ENCODE measurements around the gene PFKP. TPM values are rescaled to one million over a fixed set of nuclear protein-coding genes. Genes with fewer than 3 reads are reported as not detected.

The PFKP gene
- total and polyA plus RNA-seq, 5 donors from 2014 or later: 43.1 to 103 (median 52.3) TPM

DNA sequence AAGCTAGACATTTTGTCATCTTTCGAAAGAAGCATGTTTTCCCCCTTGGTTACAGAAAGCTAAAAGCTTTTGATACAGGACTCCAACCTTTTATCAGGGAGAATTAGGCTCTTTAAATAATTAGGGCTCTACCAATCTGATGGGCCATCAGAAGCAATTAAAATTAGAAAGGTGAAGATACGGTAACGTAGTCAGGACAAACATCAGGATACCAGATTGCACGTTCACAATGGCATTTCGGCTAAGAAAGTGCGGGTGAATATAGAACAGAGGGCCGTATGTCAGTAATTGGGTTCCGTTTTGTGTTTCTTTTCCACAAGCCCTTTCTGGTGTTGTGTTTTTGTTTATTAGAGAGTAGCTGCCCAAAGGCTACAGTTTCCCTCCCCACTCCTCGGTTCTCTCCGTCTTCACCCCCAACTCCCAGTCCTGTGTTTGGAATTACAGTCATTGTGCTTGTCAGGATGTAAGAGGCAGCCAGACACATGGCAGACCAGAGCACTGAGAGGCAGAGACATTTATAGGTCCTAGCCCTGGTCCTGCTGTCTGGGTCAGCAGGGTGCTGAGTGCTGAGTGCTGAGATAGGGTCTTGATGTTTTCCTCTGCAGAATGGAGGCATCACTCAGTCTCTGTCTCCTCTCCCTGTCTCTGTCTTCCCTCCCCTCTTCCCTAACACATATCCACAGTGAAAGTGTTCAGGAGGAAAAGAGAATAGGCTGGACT, 5.5 kb downstream of the PFKP start:
- no peaks in the 10 kb centered on the region for H3K27me3 Mint-ChIP-seq
- Histone ChIP-seq H3K27ac (ENCODE audit: insufficient read depth, low read length, poor library complexity, severe bottlenecking) (no peak overlapping the region), H3K27me3 (ENCODE audit: control insufficient read depth, insufficient read depth, low read length) (no peaks in the 10 kb centered on the region), H3K4me1 (ENCODE audit: control insufficient read depth, insufficient read depth, low read length, poor library complexity, severe bottlenecking) (peaks cover 11% of the 10 kb centered on the region), H3K36me3 (ENCODE audit: control insufficient read depth, insufficient read depth, low read length) (peaks cover 2% of the 10 kb centered on the region), H3K4me3 (ENCODE audit: low read depth, low read length) (no peak overlapping the region), H3K9me3 (ENCODE audit: control insufficient read depth in 2 of 2, low read length in 2 of 2) (no peaks in the 10 kb centered on the region)
- no peak for ATAC-seq (ENCODE audit: low read depth in 2 of 2)
- peak overlapping the region in 1 of 4 donors; percentile 8 for H3K4me3 Mint-ChIP-seq
- H3K27ac Mint-ChIP-seq: no peak overlapping the region
- no peaks in the 10 kb centered on the region for H3K9me3 Mint-ChIP-seq
- DNase-seq: no peak
- H3K36me3 Mint-ChIP-seq: peaks cover 10% of the 10 kb centered on the region
- H3K4me1 Mint-ChIP-seq: peaks cover 18 to 64% (median 49%) of the 10 kb centered on the region in 4 donors

DNA sequence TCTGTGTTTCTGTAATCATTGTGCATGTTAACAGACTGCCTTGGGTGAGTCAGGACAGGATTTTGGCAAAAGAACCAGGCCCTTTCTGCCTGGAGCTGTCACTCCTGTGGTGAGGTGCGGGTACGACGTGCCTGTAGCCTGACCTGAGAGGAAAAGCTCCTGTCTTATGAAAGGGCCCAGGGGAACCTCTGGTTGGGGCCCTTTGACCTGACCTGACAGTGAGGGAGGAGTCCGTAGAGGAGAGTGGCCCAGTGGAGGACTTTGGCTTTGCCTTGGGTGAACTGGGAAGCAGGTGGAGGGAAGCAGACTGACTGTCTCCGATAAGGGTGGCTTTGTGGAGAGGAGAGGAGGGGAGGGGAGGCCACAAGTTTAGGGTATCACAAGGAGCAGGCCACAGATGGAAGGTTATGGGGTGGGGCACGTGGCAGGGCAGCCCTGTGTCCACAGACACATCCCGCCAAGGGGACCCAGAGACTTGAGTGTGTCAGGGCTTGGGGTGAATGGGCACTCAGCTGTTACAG, 6.9 kb downstream of the PFKP start:
- H3K27me3 Mint-ChIP-seq: no peaks in the 10 kb centered on the region
- peak overlapping the region in 1 of 4 donors; percentile 16 for H3K4me3 Mint-ChIP-seq
- no peak overlapping the region for H3K4me3 ChIP-seq (ENCODE audit: low read depth, low read length)
- peaks cover 22 to 65% (median 51%) of the 10 kb centered on the region in 4 donors for H3K4me1 Mint-ChIP-seq
- H3K9me3 ChIP-seq (ENCODE audit: control insufficient read depth in 2 of 2, low read length in 2 of 2): no peaks in the 10 kb centered on the region
- no peak for ATAC-seq (ENCODE audit: low read depth in 2 of 2)
- peaks cover 9% of the 10 kb centered on the region for H3K4me1 ChIP-seq (ENCODE audit: control insufficient read depth, insufficient read depth, low read length, poor library complexity, severe bottlenecking)
- H3K36me3 ChIP-seq (ENCODE audit: control insufficient read depth, insufficient read depth, low read length): peaks cover 2% of the 10 kb centered on the region
- peaks cover 10% of the 10 kb centered on the region for H3K36me3 Mint-ChIP-seq
- peak overlapping the region in 2 of 3 donors; percentile 34 to 52 for H3K27ac Mint-ChIP-seq
- H3K9me3 Mint-ChIP-seq: no peaks in the 10 kb centered on the region
- no peak overlapping the region for H3K27ac ChIP-seq (ENCODE audit: insufficient read depth, low read length, poor library complexity, severe bottlenecking)
- no peak for DNase-seq
- no peaks in the 10 kb centered on the region for H3K27me3 ChIP-seq (ENCODE audit: control insufficient read depth, insufficient read depth, low read length)

DNA sequence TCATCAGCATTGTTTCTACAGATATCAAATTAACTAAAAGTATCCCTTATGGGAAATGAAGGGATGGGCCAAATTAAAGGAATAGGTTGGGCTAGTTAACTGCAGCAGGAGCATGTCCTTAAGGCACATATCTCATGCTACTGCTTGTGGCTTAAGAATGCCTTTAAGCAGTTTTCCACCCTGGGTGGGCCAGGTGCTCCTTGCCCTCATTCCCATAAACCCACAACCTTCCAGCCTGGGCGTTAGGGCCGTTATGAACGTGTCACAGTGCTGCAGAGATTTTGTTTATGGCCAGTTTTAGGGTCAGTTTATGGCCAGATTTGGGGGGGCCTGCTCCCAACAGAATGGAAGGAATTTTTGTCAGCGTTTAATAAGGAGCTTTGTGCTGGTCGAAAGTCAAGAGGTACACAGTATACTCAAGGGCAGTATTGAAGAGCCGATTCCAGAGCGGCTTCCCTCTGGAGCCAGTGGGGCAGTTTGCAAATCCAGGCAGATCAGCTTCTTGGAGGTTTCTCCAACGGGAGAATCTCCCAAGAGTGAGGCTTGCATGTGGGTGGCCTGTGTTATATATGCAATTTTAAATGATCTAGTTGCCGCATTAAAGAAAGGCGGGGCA, 7.7 kb downstream of the PFKP start:
- no peaks in the 10 kb centered on the region for H3K9me3 ChIP-seq (ENCODE audit: control insufficient read depth in 2 of 2, low read length in 2 of 2)
- H3K4me3 ChIP-seq (ENCODE audit: low read depth, low read length): no peak overlapping the region
- H3K27ac ChIP-seq (ENCODE audit: insufficient read depth, low read length, poor library complexity, severe bottlenecking): no peak overlapping the region
- peaks cover 2% of the 10 kb centered on the region for H3K36me3 ChIP-seq (ENCODE audit: control insufficient read depth, insufficient read depth, low read length)
- H3K4me1 ChIP-seq (ENCODE audit: control insufficient read depth, insufficient read depth, low read length, poor library complexity, severe bottlenecking): peaks cover under 1% of the 10 kb centered on the region
- Mint-ChIP-seq H3K27me3 (no peaks in the 10 kb centered on the region), H3K36me3 (peaks cover 12% of the 10 kb centered on the region), H3K9me3 (no peaks in the 10 kb centered on the region), H3K27ac (peak overlapping the region in 1 of 3 donors; percentile 34), H3K4me3 (no peak overlapping the region), H3K4me1 (peaks cover 13 to 58% (median 44%) of the 10 kb centered on the region in 4 donors)
- no peak for ATAC-seq (ENCODE audit: low read depth in 2 of 2)
- no peak for DNase-seq
- no peaks in the 10 kb centered on the region for H3K27me3 ChIP-seq (ENCODE audit: control insufficient read depth, insufficient read depth, low read length)

DNA sequence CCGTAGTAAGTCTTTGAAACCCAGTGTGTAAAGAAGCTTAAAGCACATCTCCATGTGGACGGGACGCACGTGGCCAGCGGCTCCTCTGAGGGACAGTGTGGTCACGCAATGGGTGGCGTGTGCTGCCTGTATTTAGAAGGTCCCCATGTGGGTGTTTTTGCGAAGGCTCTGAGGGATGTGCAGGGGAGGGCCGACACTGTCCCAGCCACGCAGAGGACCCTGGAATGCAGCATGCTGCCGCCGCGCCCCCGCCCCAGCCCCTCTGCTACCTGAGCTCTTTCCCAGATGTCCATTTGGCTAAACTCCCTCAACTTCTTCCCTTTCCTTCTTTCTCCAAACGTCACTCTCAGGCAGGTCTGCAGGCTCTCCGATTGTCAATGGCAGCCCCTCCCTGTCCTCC, 8.8 kb downstream of the PFKP start:
- Mint-ChIP-seq H3K27me3 (no peaks in the 10 kb centered on the region), H3K36me3 (peaks cover 12% of the 10 kb centered on the region), H3K9me3 (no peaks in the 10 kb centered on the region), H3K4me1 (peaks cover 9 to 54% (median 44%) of the 10 kb centered on the region in 4 donors), H3K27ac (no peak overlapping the region), H3K4me3 (no peak overlapping the region)
- no peaks in the 10 kb centered on the region for H3K27me3 ChIP-seq (ENCODE audit: control insufficient read depth, insufficient read depth, low read length)
- no peaks in the 10 kb centered on the region for H3K4me1 ChIP-seq (ENCODE audit: control insufficient read depth, insufficient read depth, low read length, poor library complexity, severe bottlenecking)
- H3K27ac ChIP-seq (ENCODE audit: insufficient read depth, low read length, poor library complexity, severe bottlenecking): no peak overlapping the region
- no peaks in the 10 kb centered on the region for H3K9me3 ChIP-seq (ENCODE audit: control insufficient read depth in 2 of 2, low read length in 2 of 2)
- H3K36me3 ChIP-seq (ENCODE audit: control insufficient read depth, insufficient read depth, low read length): peaks cover 2% of the 10 kb centered on the region
- H3K4me3 ChIP-seq (ENCODE audit: low read depth, low read length): no peak overlapping the region
- ATAC-seq (ENCODE audit: low read depth in 2 of 2): no peak
- no peak for DNase-seq

DNA sequence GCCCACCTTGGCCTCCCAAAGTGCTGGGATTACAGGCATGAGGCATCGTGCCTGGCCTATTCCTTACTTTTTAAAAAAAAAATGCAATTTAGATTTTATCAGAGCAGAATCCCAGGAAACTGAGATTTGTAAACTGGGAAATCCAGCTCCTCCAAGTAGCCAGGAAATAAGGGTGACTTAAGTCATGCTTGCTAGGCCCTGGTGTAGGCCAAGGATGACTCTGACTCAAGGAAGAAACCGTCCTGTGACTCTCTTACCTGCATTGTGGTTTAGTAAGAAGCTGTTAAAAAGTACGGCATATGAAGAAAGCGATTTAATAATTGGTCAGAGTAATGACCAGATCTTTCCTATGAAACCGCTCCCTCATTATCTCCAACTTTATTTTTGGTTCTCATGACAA, 10.2 kb downstream of the PFKP start:
- ATAC-seq (ENCODE audit: low read depth in 2 of 2) (no peak), DNase-seq (no peak)
- Mint-ChIP-seq H3K27ac (no peak overlapping the region), H3K4me1 (peaks cover 9 to 48% (median 35%) of the 10 kb centered on the region in 4 donors), H3K27me3 (no peaks in the 10 kb centered on the region), H3K36me3 (peaks cover 12% of the 10 kb centered on the region), H3K9me3 (no peaks in the 10 kb centered on the region), H3K4me3 (no peak overlapping the region)
- Histone ChIP-seq H3K4me1 (ENCODE audit: control insufficient read depth, insufficient read depth, low read length, poor library complexity, severe bottlenecking) (no peaks in the 10 kb centered on the region), H3K27ac (ENCODE audit: insufficient read depth, low read length, poor library complexity, severe bottlenecking) (no peak overlapping the region), H3K36me3 (ENCODE audit: control insufficient read depth, insufficient read depth, low read length) (peaks cover 2% of the 10 kb centered on the region), H3K4me3 (ENCODE audit: low read depth, low read length) (no peak overlapping the region), H3K9me3 (ENCODE audit: control insufficient read depth in 2 of 2, low read length in 2 of 2) (no peaks in the 10 kb centered on the region), H3K27me3 (ENCODE audit: control insufficient read depth, insufficient read depth, low read length) (no peaks in the 10 kb centered on the region)

DNA sequence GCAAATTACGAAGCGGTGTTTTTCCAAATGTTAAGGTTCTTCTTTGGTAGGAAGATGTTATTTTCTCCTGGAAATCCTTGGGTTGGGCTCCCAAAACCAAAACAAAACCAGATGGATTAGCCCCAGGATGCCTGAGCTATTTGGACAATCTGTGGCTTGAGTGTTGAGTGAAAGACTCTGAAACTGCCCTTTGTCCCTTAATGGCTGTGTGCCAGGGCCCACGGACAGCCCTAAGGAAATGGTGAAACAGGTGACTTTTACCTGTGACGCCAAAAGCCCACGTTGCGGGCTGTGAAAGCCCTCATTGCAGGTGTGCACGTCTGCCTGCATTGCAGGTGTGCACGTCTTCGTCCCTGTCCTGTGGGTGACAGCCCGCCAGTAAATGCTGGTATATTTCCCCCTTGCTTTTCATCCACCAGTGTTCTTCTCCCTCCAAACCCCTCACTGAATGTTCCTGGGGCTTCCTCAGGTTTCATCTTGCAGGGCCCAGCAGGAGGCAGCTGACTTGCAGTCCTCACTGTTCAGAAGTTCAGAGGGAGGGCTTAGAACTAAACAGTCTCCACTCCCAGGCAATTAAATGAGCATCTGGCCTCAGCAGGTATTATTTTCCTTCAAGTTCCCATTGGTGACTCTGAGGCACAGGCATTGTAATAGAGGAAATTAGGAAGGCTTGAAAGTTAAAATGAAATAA, 10.7 kb downstream of the PFKP start:
- H3K4me3 ChIP-seq (ENCODE audit: low read depth, low read length): no peak overlapping the region
- no peaks in the 10 kb centered on the region for H3K27me3 Mint-ChIP-seq
- no peak overlapping the region for H3K4me3 Mint-ChIP-seq
- no peaks in the 10 kb centered on the region for H3K27me3 ChIP-seq (ENCODE audit: control insufficient read depth, insufficient read depth, low read length)
- peaks cover 7% of the 10 kb centered on the region for H3K36me3 ChIP-seq (ENCODE audit: control insufficient read depth, insufficient read depth, low read length)
- H3K36me3 Mint-ChIP-seq: peaks cover 15% of the 10 kb centered on the region
- H3K27ac Mint-ChIP-seq: peak overlapping the region in 1 of 3 donors; percentile 32
- H3K4me1 ChIP-seq (ENCODE audit: control insufficient read depth, insufficient read depth, low read length, poor library complexity, severe bottlenecking): no peaks in the 10 kb centered on the region
- no peaks in the 10 kb centered on the region for H3K9me3 Mint-ChIP-seq
- DNase-seq (no peak), ATAC-seq (ENCODE audit: low read depth in 2 of 2) (no peak)
- H3K27ac ChIP-seq (ENCODE audit: insufficient read depth, low read length, poor library complexity, severe bottlenecking): no peak overlapping the region
- no peaks in the 10 kb centered on the region for H3K9me3 ChIP-seq (ENCODE audit: control insufficient read depth in 2 of 2, low read length in 2 of 2)
- H3K4me1 Mint-ChIP-seq: peaks cover 9 to 42% (median 31%) of the 10 kb centered on the region in 4 donors

DNA sequence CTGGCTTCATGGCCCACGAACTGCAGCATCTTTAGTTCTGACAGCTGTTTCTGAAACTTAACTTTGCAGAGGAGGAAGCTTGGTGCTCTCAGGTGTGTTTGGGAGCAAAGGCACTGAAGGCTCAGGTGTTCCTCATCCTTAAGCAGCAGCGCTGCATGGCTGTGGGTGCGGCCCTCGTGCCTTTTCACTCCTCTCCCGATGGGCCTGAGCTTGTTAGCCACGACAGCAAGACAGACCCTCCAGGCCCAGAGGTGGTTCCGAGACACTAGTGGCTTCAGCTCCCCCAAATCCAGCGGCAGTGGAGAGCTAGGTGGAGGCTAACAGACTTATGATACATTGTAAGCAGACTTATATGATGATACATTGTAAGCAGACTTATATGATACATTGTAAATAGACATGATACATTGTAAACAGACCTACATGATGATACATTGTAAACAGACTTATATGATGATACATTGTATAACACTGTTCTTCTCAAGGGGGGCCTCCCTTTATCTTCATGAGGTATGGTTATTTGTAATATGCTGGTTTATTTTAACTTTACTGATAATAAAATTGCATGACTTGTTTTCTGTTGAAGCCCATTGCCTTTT, 14.1 kb downstream of the PFKP start:
- no peaks in the 10 kb centered on the region for H3K27me3 ChIP-seq (ENCODE audit: control insufficient read depth, insufficient read depth, low read length)
- H3K4me1 ChIP-seq (ENCODE audit: control insufficient read depth, insufficient read depth, low read length, poor library complexity, severe bottlenecking): peaks cover 7% of the 10 kb centered on the region
- Mint-ChIP-seq H3K4me3 (no peak overlapping the region), H3K9me3 (peaks cover 0 to 1% (median 0%) of the 10 kb centered on the region in 7 donors), H3K27ac (peak overlapping the region in 1 of 3 donors; percentile 34), H3K4me1 (peaks cover 17 to 31% (median 21%) of the 10 kb centered on the region in 4 donors), H3K36me3 (peaks cover 18% of the 10 kb centered on the region), H3K27me3 (no peaks in the 10 kb centered on the region)
- DNase-seq (no peak), ATAC-seq (ENCODE audit: low read depth in 2 of 2) (no peak)
- no peaks in the 10 kb centered on the region for H3K9me3 ChIP-seq (ENCODE audit: control insufficient read depth in 2 of 2, low read length in 2 of 2)
- no peak overlapping the region for H3K4me3 ChIP-seq (ENCODE audit: low read depth, low read length)
- H3K27ac ChIP-seq (ENCODE audit: insufficient read depth, low read length, poor library complexity, severe bottlenecking): no peak overlapping the region
- H3K36me3 ChIP-seq (ENCODE audit: control insufficient read depth, insufficient read depth, low read length): peaks cover 14% of the 10 kb centered on the region

All from CD4-positive, CD25-positive, alpha-beta regulatory T cell (primary cell).